GM21576 (cell line): ENCODE data around the gene DHRS12.
"Not testable (repeated sequence)": the region's sequence is repeated elsewhere in the genome, so short reads cannot be mapped to it uniquely, and the experiment has no call there.

ENCODE experiments used
- ATAC-seq: cut with Tn5 transposase; IDR thresholded peaks from one replicate; pipeline ENCODE4 v1.9.1; 2021; ENCODE audit warnings: mild to moderate bottlenecking, moderate library complexity; ENCODE audit not compliant: unreplicated experiment

DHRS12 gene

GRCh38 chr13:51828730-51829567, 25.0 kb upstream of the DHRS12 start:
- no peak for ATAC-seq

GRCh38 chr13:51827254-51827653, 23.3 kb upstream of the DHRS12 start:
- no peak for ATAC-seq

GRCh38 chr13:51826606-51827005, 22.6 kb upstream of the DHRS12 start:
- no peak for ATAC-seq

- no peak for ATAC-seq
These were observed 21.8 kb upstream of the DHRS12 start for GRCh38 chr13:51825681-51826254.

- ATAC-seq = peak; percentile 46
These were observed 21.2 kb upstream of the DHRS12 start for GRCh38 chr13:51825165-51825592.

GRCh38 chr13:51824712-51825111, 20.7 kb upstream of the DHRS12 start:
- ATAC-seq = not testable (repeated sequence)

GRCh38 chr13:51823863-51824262, 19.9 kb upstream of the DHRS12 start:
- ATAC-seq = no peak

GRCh38 chr13:51823359-51823758, 19.4 kb upstream of the DHRS12 start:
- ATAC-seq = no peak

GRCh38 chr13:51822106-51822815, 18.3 kb upstream of the DHRS12 start:
- ATAC-seq = no peak

GRCh38 chr13:51821606-51822005, 17.6 kb upstream of the DHRS12 start:
- ATAC-seq = no peak

GRCh38 chr13:51820016-51820597, 16.1 kb upstream of the DHRS12 start:
- no peak for ATAC-seq

- no peak for ATAC-seq
These were observed 15.6 kb upstream of the DHRS12 start for GRCh38 chr13:51819544-51819943.

GRCh38 chr13:51818781-51819511, 15.0 kb upstream of the DHRS12 start:
- no peak for ATAC-seq

- no peak for ATAC-seq
These were observed 14.3 kb upstream of the DHRS12 start for GRCh38 chr13:51818276-51818675.

- no peak for ATAC-seq
These were observed 13.8 kb upstream of the DHRS12 start for GRCh38 chr13:51817717-51818116.

GRCh38 chr13:51816604-51817249, 12.8 kb upstream of the DHRS12 start:
- ATAC-seq = no peak

- no peak for ATAC-seq
These were observed 11.9 kb upstream of the DHRS12 start for GRCh38 chr13:51815848-51816247.

GRCh38 chr13:51814825-51815650, 11.1 kb upstream of the DHRS12 start:
- ATAC-seq = peak; percentile 77

GRCh38 chr13:51814071-51814470, 10.1 kb upstream of the DHRS12 start:
- no peak for ATAC-seq
